A549 (cell line): ENCODE data around the gene GPR18.

Source experiments
- CTCF ChIP-seq: fragments of >200 bp; sonication (Bioruptor Twin); formaldehyde crosslinking; IDR thresholded peaks from 3 replicates; pipeline ENCODE4 v1.5.1; 2016
- JUN ChIP-seq, 2 experiments: fragments of >200 bp; sonication (Bioruptor Twin); formaldehyde crosslinking; IDR thresholded peaks; 2 replicates in 1 of 2; 3 replicates in 1 of 2; pipeline ENCODE4 v1.6.1; 2016 to 2017
- KDM1A ChIP-seq: fragments of 200-600 bp; sonication (generic); IDR thresholded peaks from 2 replicates; pipeline ENCODE4 v1.6.1; 2016; ENCODE audit warnings: low read depth, mild to moderate bottlenecking

- no peak for TF ChIP-seq CTCF
- TF ChIP-seq KDM1A: no peak
- TF ChIP-seq JUN (IDR thresholded peaks at IDR 0.05): no peak
These were observed 29.4 kb upstream of the GPR18 start for GRCh38 chr13:99287551-99287950.
